Measurements from ENCODE around the gene EFCAB14. TPM values are rescaled to one million over a fixed set of nuclear protein-coding genes. Genes with fewer than 3 reads are reported as not detected.
"Not testable (repeated sequence)": the region's sequence is repeated elsewhere in the genome, so short reads cannot be mapped to it uniquely, and the experiment has no call there.

The EFCAB14 gene
- total and polyA plus RNA-seq, 10 donors = 15.1 to 126 (median 92.3) TPM

- intact Hi-C loops (cut with DNase I; ENCODE audit: low total_unique reads) = no loop called here
- Histone ChIP-seq H3K4me1 (no peaks in the 10 kb centered on the region), H3K4me3 (no peak overlapping the region), H3K36me3 (no peaks in the 10 kb centered on the region), H3K9me3 (peaks cover 0 to 16% (median 11%) of the 10 kb centered on the region in 8 donors), H3K27me3 (replicated peaks in 1 of 7) (peaks cover 0 to 23% (median 0%) of the 10 kb centered on the region in 7 donors), H3K27ac (no peak overlapping the region)
- TF ChIP-seq POLR2A (IDR thresholded peaks at IDR 0.05) (no peak), CTCF (IDR thresholded peaks at IDR 0.05 in 8 of 11, conservative IDR thresholded peaks at IDR 0.05 in 3 of 11) (no peak), POLR2AphosphoS5 (IDR thresholded peaks at IDR 0.05) (no peak)
- no peak for DNase-seq
- 2 to 7% (median 3%) methylated on average over 3 of the region's 3 CpGs for WGBS, 5 donors
Observed at GRCh38 chr1:46735708-46736324, 16.9 kb upstream of the EFCAB14 start.

GRCh38 chr1:46728327-46728873, 9.5 kb upstream of the EFCAB14 start:
- Histone ChIP-seq H3K27me3 (replicated peaks in 1 of 7) (peaks cover 0 to 38% (median 9%) of the 10 kb centered on the region in 7 donors), H3K9me3 (peaks cover 0 to 22% (median 7%) of the 10 kb centered on the region in 8 donors)
- H3K4me3 ChIP-seq, H3K27ac ChIP-seq, DNase-seq, H3K4me1 ChIP-seq, H3K36me3 ChIP-seq: not testable (repeated sequence)
- 37 to 59% (median 48%) methylated on average over 5 to 6 of the region's 6 CpGs for WGBS, 5 donors
- intact Hi-C loops (cut with DNase I; ENCODE audit: low total_unique reads) = loop anchor here (5.0 kb wide), 1 partner anchor 201 kb away; no protein-coding TSS in a partner anchor

GRCh38 chr1:46725736-46726108, 6.8 kb upstream of the EFCAB14 start:
- intact Hi-C loops (cut with DNase I; ENCODE audit: low total_unique reads) = loop anchor here (5.0 kb wide), 1 partner anchor 198 kb away; no protein-coding TSS in a partner anchor
- TF ChIP-seq POLR2A (IDR thresholded peaks at IDR 0.05) (no peak), CTCF (IDR thresholded peaks at IDR 0.05 in 8 of 11, conservative IDR thresholded peaks at IDR 0.05 in 3 of 11) (no peak), POLR2AphosphoS5 (IDR thresholded peaks at IDR 0.05) (no peak)
- H3K27me3 ChIP-seq (replicated peaks in 1 of 7) = peaks cover 0 to 38% (median 9%) of the 10 kb centered on the region in 7 donors

GRCh38 chr1:46724991-46725735, 6.2 kb upstream of the EFCAB14 start:
- peaks cover 0 to 7% (median 0%) of the 10 kb centered on the region in 8 donors for H3K9me3 ChIP-seq
- H3K4me1 ChIP-seq = peaks cover 0 to 7% (median 4%) of the 10 kb centered on the region in 6 donors
- peaks cover 0 to 38% (median 9%) of the 10 kb centered on the region in 7 donors for H3K27me3 ChIP-seq (replicated peaks in 1 of 7)
- H3K27ac ChIP-seq = no peak overlapping the region
- intact Hi-C loops (cut with DNase I; ENCODE audit: low total_unique reads) = loop anchor here (5.0 kb wide), 1 partner anchor 198 kb away; no protein-coding TSS in a partner anchor
- no peaks in the 10 kb centered on the region for H3K36me3 ChIP-seq
- TF ChIP-seq CTCF (IDR thresholded peaks at IDR 0.05 in 8 of 11, conservative IDR thresholded peaks at IDR 0.05 in 3 of 11) (peak; percentile 48 to 89 (median 80)), POLR2A (IDR thresholded peaks at IDR 0.05) (no peak)
- 20 to 26% (median 21%) methylated on average over 6 to 7 of the region's 7 CpGs for WGBS, 5 donors
- no peak overlapping the region for H3K4me3 ChIP-seq
- peak; percentile 82 for DNase-seq

More at GRCh38 chr1:46725736-46726108, 6.8 kb upstream of the EFCAB14 start:
- H3K4me3 ChIP-seq = no peak overlapping the region
- WGBS, 5 donors = 67 to 81% (median 69%) methylated on average over 3 of the region's 3 CpGs
- no peak overlapping the region for H3K27ac ChIP-seq
- no peaks in the 10 kb centered on the region for H3K36me3 ChIP-seq
- peaks cover 0 to 7% (median 4%) of the 10 kb centered on the region in 6 donors for H3K4me1 ChIP-seq
- DNase-seq = no peak
- H3K9me3 ChIP-seq = peaks cover 0 to 7% (median 0%) of the 10 kb centered on the region in 8 donors
